ENCODE results near the gene BTF3L4. TPM values are rescaled to one million over a fixed set of nuclear protein-coding genes. Genes with fewer than 3 reads are reported as not detected.
"Not testable (repeated sequence)": the region's sequence is repeated elsewhere in the genome, so short reads cannot be mapped to it uniquely, and the experiment has no call there.

BTF3L4 gene
- total and polyA plus RNA-seq, 2 donors, result 42.4 to 68.6 TPM

DNA sequence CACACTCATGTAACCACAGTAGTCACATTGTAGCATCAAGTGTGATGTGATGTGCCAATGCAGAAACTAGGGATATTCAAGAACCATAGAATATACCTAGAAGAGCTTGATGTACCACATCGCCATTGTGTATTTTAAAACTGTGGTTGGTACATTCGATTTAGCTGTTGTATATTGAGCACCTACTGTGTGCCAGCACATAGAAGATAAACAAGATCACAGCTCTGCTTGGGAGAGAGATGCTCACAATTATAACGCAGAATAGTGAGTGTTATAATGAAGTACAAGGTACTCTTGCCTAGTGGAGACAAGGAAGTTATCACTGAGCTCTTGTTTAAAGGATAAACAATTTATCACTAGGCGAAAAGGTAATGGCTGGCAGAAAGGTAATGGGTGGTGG lies 4.7 kb downstream of the BTF3L4 start:
- WGBS, result 97% methylated on average over 4 of the region's 4 CpGs
- Histone ChIP-seq H3K36me3 (ENCODE audit: insufficient read depth) (peaks cover 8% of the 10 kb centered on the region), H3K4me3 (ENCODE audit: low read depth, low read length) (no peak overlapping the region), H3K4me1 (ENCODE audit: insufficient read depth) (no peaks in the 10 kb centered on the region), H3K27ac (ENCODE audit: low read depth) (no peak overlapping the region)
- no peak for DNase-seq (ENCODE audit: extremely low spot score)

DNA sequence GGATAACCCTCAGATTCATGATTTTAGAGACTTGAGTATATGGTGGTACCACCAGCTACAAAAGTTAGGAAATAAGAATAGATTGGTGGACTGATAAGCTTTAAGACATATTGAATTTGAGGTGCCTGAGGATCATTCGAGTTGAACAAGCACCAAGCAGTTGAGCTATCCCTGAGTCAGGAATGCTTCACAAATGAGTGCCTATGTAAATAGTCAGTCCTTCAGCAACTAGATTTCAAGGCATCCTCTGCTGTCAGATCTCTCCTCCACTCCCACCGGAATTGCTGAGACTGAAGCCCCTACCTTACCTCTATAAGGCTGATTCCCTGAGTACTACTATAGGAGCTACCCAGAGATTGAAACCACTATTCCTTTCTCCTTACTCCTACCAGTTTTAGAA lies 7.1 kb downstream of the BTF3L4 start:
- Histone ChIP-seq H3K4me3 (ENCODE audit: low read depth, low read length) (no peak overlapping the region), H3K36me3 (ENCODE audit: insufficient read depth) (peaks cover 8% of the 10 kb centered on the region), H3K4me1 (ENCODE audit: insufficient read depth) (no peaks in the 10 kb centered on the region), H3K27ac (ENCODE audit: low read depth) (no peak overlapping the region)
- 93% methylated on average over 2 of the region's 2 CpGs for whole genome bisulfite sequencing
- no peak for DNase-seq (ENCODE audit: extremely low spot score)

DNA sequence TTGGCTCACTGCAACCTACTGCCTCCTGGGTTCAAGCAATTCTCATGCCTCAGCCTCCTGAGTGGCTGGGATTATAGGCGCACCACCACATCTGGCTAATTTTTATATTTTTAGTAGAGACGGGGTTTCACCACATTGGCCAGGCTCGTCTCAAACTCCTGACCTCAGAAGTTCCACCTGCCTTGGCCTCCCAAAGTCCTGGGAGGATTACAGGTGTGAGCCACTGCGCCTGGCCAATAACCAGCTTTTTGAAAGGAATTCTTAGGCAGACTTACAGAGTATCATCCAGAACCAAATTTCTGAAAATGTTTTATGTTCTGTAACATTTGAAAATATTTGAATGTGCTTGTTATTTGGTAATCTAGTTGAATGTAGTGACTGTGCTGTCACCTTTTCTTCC lies 14.6 kb downstream of the BTF3L4 start:
- Histone ChIP-seq H3K27ac (ENCODE audit: low read depth) (no peak overlapping the region), H3K36me3 (ENCODE audit: insufficient read depth) (peaks cover 4% of the 10 kb centered on the region), H3K4me3 (ENCODE audit: low read depth, low read length) (no peak overlapping the region), H3K4me1 (ENCODE audit: insufficient read depth) (no peaks in the 10 kb centered on the region)
- no peak for DNase-seq (ENCODE audit: extremely low spot score)
- 95% methylated on average over 4 of the region's 4 CpGs for whole genome bisulfite sequencing

DNA sequence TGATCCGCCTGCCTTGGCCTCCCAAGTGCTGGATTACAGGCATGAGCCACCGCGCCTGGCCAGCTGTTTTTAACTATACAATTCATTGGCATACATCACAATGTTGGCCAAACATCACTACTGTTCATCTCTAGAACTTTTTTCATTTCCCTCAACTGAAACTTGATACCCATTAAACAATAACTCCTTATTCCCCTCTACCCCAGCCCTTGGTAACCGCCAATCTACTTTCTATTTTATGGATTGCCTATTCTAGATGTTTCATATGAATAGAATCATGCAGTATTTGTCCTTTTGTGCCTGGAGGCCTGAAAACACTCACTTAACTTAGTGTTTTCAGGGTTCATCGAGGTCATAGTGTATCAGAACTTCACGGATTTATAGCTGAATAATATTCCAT lies 16.2 kb downstream of the BTF3L4 start:
- H3K4me1 ChIP-seq (ENCODE audit: insufficient read depth), result no peaks in the 10 kb centered on the region
- H3K4me3 ChIP-seq (ENCODE audit: low read depth, low read length), result no peak overlapping the region
- WGBS, result 90% methylated on average over 6 of the region's 6 CpGs
- no peak overlapping the region for H3K27ac ChIP-seq (ENCODE audit: low read depth)
- peaks cover 4% of the 10 kb centered on the region for H3K36me3 ChIP-seq (ENCODE audit: insufficient read depth)
- DNase-seq (ENCODE audit: extremely low spot score), result no peak

DNA sequence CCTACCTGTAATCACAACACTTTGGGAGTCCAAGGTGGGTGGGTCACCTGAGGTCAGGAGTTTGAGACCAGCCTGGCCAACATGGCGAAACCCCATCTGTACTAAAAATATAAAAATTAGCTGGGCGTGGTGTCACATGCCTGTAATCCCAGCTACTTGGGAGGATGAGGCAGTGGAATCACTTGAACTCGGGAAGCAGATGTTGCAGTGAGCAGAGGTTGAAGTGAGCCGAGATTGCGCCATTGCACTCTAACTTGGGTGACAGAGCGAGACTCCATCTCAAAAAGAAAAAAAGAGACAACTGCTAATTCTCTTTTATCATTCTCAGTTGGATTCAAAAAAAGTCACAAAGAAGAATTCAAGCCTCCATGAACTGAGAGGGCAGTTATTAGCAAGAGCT lies 21.2 kb downstream of the BTF3L4 start:
- H3K27ac ChIP-seq (ENCODE audit: low read depth); H3K4me3 ChIP-seq (ENCODE audit: low read depth, low read length); H3K36me3 ChIP-seq (ENCODE audit: insufficient read depth); H3K4me1 ChIP-seq (ENCODE audit: insufficient read depth); DNase-seq (ENCODE audit: extremely low spot score): not testable (repeated sequence)
- 94% methylated on average over 6 of the region's 6 CpGs for WGBS

DNA sequence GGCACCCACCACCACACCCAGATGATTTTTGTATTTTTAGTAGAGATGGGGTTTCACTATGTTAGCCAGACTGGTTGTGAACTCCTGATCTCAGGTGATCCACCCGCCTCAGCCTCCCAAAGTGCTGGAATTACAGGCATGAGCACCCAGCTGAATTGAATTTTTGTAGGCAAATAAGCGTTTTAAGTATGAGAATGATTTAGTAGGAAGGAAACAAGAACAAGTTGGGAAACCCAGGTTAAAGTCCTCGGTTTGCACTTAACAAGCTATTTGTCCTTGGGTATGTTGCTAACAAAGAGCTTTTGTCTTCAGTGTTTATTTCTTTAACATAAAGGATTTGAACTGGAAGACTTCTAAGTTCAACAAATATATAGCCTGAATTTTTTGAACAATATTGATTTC lies 23.9 kb downstream of the BTF3L4 start:
- DNase-seq (ENCODE audit: extremely low spot score), result no peak
- Histone ChIP-seq H3K4me1 (ENCODE audit: insufficient read depth) (no peaks in the 10 kb centered on the region), H3K36me3 (ENCODE audit: insufficient read depth) (peaks cover 2% of the 10 kb centered on the region), H3K4me3 (ENCODE audit: low read depth, low read length) (no peak overlapping the region), H3K27ac (ENCODE audit: low read depth) (no peak overlapping the region)
- whole genome bisulfite sequencing, result 92% methylated on average over 3 of the region's 3 CpGs

DNA sequence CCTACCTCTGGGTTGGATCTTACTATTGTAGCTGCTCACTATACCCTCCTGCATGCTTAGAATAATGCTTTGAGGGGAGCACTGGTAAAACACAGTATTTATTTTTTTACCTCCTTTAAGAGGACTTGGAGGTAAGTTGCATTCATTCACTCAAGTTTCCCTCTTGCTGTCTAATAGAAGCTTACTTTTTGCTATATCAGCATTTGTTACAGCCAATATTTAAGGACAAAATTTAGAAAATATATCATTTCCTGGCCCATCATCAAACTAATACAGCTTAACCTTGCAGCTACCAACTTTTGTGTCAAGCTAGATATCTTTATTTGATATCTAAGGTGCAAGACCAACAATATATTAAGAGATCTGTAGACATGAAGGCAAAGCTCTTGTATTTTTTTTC lies 31.8 kb downstream of the BTF3L4 start:
- H3K4me1 ChIP-seq (ENCODE audit: insufficient read depth); H3K27ac ChIP-seq (ENCODE audit: low read depth); H3K36me3 ChIP-seq (ENCODE audit: insufficient read depth); H3K4me3 ChIP-seq (ENCODE audit: low read depth, low read length); DNase-seq (ENCODE audit: extremely low spot score): not testable (repeated sequence)

DNA sequence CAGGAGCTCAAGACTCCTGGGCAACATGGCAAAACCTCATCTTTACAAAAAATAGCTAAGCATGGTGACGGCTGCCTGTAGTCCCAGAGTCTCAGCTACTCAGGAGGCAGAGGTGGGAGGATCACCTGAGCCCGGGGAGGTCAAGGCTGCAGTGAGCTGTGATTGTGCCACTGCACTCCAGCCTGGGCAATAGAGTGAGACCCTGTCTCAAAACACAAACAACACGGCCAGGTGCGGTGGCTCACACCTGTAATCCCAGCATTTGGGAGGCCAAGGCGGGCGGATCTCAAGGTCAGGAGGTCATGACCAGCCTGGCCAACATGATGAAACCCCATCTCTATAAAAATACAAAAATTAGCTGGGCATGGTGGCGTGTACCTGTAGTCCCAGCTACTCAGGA lies 38.2 kb downstream of the BTF3L4 start:
- H3K4me1 ChIP-seq (ENCODE audit: insufficient read depth); DNase-seq (ENCODE audit: extremely low spot score); H3K4me3 ChIP-seq (ENCODE audit: low read depth, low read length); H3K36me3 ChIP-seq (ENCODE audit: insufficient read depth); H3K27ac ChIP-seq (ENCODE audit: low read depth): not testable (repeated sequence)
- 94% methylated on average over 7 of the region's 7 CpGs for WGBS

DNA sequence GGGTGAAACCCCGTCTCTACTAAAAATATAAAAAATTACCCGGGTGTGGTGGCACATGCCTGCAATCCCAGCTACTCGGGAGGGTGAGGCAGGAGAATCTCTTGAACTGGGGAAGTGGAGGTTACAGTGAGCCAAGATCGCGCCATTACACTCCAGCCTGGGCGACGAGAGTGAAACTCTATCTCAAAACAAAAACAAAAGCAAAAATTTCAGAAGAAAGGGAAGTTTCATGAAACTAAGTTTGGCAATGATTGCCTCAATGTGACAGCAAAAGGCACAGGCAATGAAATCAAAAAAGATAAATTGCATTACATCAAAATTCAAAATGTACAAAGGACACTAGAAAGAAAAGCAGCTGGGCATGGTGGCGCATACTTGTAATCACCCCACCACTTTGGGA lies 40.1 kb downstream of the BTF3L4 start:
- no peak for DNase-seq (ENCODE audit: extremely low spot score)
- Histone ChIP-seq H3K4me1 (ENCODE audit: insufficient read depth) (no peaks in the 10 kb centered on the region), H3K4me3 (ENCODE audit: low read depth, low read length) (no peak overlapping the region), H3K36me3 (ENCODE audit: insufficient read depth) (no peaks in the 10 kb centered on the region), H3K27ac (ENCODE audit: low read depth) (no peak overlapping the region)
- 81% methylated on average over 8 of the region's 8 CpGs for WGBS

DNA sequence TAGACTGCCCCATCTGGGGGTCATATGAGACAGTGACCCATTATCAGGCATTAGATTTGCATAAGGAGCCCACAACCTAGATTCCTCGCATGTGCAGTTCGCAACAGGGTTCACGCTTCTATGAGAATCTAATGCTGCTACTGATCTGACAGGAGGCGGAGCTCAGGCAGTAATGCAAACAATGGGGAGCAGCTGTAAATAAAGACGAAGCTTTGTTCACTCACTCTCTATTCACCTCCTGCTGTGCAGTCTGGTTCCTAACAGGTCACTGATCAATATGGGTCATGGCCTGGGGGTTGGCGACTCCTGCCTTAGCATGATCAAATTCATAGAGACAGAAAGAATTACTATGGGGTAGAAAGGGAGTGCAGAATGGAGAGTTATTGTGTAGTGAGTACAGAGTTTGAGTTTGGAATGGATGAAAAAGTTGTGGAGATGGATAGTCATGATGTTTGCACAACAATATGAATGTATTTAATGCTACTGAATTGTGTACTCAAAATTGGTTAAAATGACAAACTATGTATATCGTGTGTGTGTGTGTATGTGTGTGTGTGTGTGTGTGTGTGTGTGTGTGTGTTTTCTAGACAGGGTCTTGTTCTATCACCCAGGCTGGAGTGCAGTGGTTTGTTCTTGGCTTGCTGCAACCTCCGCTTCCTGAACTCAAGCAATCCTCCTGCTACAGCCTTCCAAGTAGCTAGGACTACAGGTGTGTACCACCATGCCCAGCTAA lies 42.2 kb downstream of the BTF3L4 start:
- Histone ChIP-seq H3K27ac (ENCODE audit: low read depth) (no peak overlapping the region), H3K4me3 (ENCODE audit: low read depth, low read length) (no peak overlapping the region), H3K4me1 (ENCODE audit: insufficient read depth) (no peaks in the 10 kb centered on the region), H3K36me3 (ENCODE audit: insufficient read depth) (no peaks in the 10 kb centered on the region)
- 60% methylated on average over 8 of the region's 8 CpGs for WGBS
- no peak for DNase-seq (ENCODE audit: extremely low spot score)

DNA sequence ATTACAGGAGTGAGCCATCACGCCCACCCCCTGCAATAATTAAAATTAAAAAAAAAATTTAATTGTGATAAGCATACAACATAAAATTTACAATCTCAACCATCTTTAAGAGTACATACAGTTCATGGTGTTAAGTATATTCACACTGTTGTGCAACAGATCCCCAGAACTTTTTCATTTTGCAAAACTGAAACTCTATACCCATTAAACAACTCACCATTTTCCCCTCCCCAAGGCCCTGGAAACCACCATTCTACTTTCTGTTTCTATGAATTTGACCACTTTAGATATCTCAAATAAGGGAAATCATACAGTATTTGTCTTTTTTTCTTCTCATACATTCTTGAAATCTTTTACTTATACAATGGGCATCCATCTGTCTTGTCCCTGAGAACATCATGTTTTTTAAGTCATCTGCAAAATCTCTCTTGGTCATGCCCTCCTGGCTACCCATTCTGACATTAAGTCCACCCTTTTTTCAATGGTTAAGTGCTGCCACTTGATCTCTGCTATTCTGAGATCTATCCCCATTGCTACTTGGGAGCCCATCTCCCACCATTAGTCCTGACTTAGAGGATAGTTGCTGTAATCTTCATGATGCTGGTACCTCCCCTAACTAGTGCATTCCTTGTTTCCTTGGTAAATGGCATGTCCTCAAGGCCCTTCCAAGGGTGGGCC lies 46.4 kb downstream of the BTF3L4 start:
- Histone ChIP-seq H3K4me3 (ENCODE audit: low read depth, low read length) (no peak overlapping the region), H3K27ac (ENCODE audit: low read depth) (no peak overlapping the region), H3K36me3 (ENCODE audit: insufficient read depth) (no peaks in the 10 kb centered on the region), H3K4me1 (ENCODE audit: insufficient read depth) (no peaks in the 10 kb centered on the region)
- DNase-seq (ENCODE audit: extremely low spot score), result no peak
- WGBS, result 84% methylated on average over 1 of the region's 1 CpG

DNA sequence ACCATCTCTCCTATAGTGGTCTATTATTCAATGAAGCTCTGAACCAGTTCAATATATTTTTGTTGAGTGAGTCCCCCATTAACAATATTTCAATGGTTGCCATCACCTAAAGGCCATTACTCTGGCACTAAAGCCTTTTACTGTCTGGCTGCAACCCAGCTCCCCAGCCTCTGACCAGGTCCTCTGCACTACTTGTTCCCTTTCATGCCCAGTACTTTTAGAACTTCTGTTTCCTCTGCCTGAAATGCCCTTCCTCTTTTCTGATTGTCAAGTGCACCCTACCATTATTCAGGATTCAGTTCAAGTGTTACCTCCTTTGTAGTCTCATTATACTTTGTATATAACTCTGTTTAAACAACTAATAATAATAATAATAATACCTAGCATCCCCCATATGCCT lies 55.4 kb downstream of the BTF3L4 start:
- no peak for DNase-seq (ENCODE audit: extremely low spot score)
- H3K4me3 ChIP-seq (ENCODE audit: low read depth, low read length), result no peak overlapping the region
- no peak overlapping the region for H3K27ac ChIP-seq (ENCODE audit: low read depth)
- H3K36me3 ChIP-seq (ENCODE audit: insufficient read depth), result no peaks in the 10 kb centered on the region
- no peaks in the 10 kb centered on the region for H3K4me1 ChIP-seq (ENCODE audit: insufficient read depth)

DNA sequence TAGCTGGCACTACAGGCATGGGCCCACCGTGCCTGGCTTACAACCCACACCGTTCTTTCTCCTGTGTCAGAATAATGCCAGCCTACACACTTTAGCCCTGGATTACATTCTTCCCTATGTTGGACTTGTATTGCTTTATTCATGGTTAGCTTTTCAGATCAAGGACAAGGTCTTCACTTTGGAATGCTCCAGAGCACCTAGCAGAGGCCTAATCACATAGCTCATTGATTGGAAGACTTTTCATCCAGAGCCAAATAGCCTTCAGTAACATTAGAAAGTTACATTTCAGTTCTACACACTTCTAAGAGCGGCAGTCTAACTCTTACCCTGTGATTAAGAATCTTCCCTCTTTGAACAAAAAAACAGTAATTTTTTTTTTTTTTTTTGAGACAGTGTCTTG lies 56.4 kb downstream of the BTF3L4 start:
- 91% methylated on average over 3 of the region's 3 CpGs for WGBS
- Histone ChIP-seq H3K36me3 (ENCODE audit: insufficient read depth) (no peaks in the 10 kb centered on the region), H3K27ac (ENCODE audit: low read depth) (no peak overlapping the region), H3K4me1 (ENCODE audit: insufficient read depth) (no peaks in the 10 kb centered on the region), H3K4me3 (ENCODE audit: low read depth, low read length) (no peak overlapping the region)
- DNase-seq (ENCODE audit: extremely low spot score), result no peak

DNA sequence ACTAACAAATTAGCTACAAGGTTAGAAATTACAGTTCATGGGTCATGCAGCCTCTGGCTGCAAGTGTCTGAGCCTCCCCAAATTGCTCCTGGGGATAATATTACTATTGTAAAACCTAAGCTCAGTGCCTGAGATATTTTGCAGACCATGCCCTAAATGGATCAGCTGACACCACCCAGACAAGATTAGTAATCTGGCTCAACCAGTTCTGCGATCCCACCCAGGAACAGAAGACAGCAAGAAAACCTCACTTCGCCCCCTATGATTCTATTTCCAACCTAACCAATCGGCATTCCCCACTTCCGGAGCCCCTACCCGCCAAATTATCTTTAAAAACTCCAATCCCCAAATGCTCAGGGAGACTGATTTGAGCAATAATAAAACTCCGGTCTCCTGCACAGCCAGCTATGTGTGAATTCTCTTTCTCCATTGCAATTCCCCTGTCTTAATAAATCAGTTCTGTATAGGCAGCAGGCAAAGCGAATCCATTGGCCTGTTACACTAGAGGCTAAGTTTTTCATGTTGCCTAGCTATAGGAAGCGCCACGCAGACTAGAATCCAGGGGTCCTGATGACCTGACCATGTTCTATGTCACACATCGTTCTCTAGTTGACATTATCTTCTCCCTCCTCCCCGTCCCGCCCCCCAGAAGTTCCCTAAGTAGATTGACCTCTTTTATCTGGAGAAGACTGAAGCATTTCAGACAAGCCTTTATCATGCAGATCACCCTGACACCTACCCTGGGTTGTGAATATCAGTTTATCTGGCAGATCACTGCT lies 63.4 kb downstream of the BTF3L4 start:
- H3K4me3 ChIP-seq (ENCODE audit: low read depth, low read length), result no peak overlapping the region
- H3K27ac ChIP-seq (ENCODE audit: low read depth), result no peak overlapping the region
- no peaks in the 10 kb centered on the region for H3K36me3 ChIP-seq (ENCODE audit: insufficient read depth)
- no peak for DNase-seq (ENCODE audit: extremely low spot score)
- WGBS, result 48% methylated on average over 12 of the region's 12 CpGs
- no peaks in the 10 kb centered on the region for H3K4me1 ChIP-seq (ENCODE audit: insufficient read depth)
